Heart left ventricle (tissue), 13 donors: ENCODE results near the gene CCDC85B.

Source experiments
- POLR2A ChIP-seq, 2 donors: fragments of 450-650 bp; IDR thresholded peaks; one replicate each; pipeline ENCODE4 v1.6.1; 2017; ENCODE audit warnings: antibody characterized with exemption in 2 of 2, mild to moderate bottlenecking in 2 of 2, moderate library complexity in 2 of 2
- TF ChIP-seq, protein P1 (sequence below), 12 donors: fragments of 200-600 bp; sonication (generic) in 4 of 12; IDR thresholded peaks; one replicate each; pipeline versions ENCODE4 v1.5.0 to v1.8.0; 2018 to 2022; ENCODE audit warnings: antibody characterized with exemption in 12 of 12, mild to moderate bottlenecking in 5 of 12
- donor health status: ischemic (EF 13 %, LVEDD 7.1; RV severe dilation, severe dysfunction).
- donor health status: DM: no; HTN: yes; CAD: no.
- donor health status: DM: no; HTN: no; CAD: no.
- donor health status: ischemic (EF 25% LVEDD 6.9; RV normal size, moderate dysfunction).
- donor health status: ischemic (EF 25% LVEDD 5.7; RV mildly dilated, moderate dysfunction).
- donor health status: ischemic (EF 35%, LVEDD 5.7; RV mildly dilated, moderate dysfunction).
- donor health status: nonischemic (EF 11% LVEDD 7.7; RV severe dilation, severe dysfunction).
- donor health status: DM: yes; HTN: yes; CAD: no.
- donor health status: PGD.
- donor health status: ischemic (EF 29% LVEDD 5.4; RV normal size, mild dysfunction).
- donor health status: nonischemic (EF 23%, LVEDD 6.1; RV moderate dilation, normal function).

GRCh38 chr11:65917077-65917433 is 26.6 kb downstream of the CCDC85B start:
- TF ChIP-seq POLR2A (IDR thresholded peaks at IDR 0.05) = no peak
- TF ChIP-seq, protein P1, sequence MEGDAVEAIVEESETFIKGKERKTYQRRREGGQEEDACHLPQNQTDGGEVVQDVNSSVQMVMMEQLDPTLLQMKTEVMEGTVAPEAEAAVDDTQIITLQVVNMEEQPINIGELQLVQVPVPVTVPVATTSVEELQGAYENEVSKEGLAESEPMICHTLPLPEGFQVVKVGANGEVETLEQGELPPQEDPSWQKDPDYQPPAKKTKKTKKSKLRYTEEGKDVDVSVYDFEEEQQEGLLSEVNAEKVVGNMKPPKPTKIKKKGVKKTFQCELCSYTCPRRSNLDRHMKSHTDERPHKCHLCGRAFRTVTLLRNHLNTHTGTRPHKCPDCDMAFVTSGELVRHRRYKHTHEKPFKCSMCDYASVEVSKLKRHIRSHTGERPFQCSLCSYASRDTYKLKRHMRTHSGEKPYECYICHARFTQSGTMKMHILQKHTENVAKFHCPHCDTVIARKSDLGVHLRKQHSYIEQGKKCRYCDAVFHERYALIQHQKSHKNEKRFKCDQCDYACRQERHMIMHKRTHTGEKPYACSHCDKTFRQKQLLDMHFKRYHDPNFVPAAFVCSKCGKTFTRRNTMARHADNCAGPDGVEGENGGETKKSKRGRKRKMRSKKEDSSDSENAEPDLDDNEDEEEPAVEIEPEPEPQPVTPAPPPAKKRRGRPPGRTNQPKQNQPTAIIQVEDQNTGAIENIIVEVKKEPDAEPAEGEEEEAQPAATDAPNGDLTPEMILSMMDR (IDR thresholded peaks at IDR 0.05) = no peak
